SH-SY5Y (cell line): ENCODE results near the gene GNA15.

ENCODE experiments used
- GATA2 ChIP-seq: IDR thresholded peaks from 2 replicates; pipeline ENCODE4 v1.6.1; 2011; ENCODE audit warnings: mild to moderate bottlenecking, low read depth, low read length
- GATA3 ChIP-seq: IDR thresholded peaks from 2 replicates; pipeline ENCODE4 v1.6.1; 2011; ENCODE audit warnings: low read depth, mild to moderate bottlenecking, low read length, moderate library complexity

DNA sequence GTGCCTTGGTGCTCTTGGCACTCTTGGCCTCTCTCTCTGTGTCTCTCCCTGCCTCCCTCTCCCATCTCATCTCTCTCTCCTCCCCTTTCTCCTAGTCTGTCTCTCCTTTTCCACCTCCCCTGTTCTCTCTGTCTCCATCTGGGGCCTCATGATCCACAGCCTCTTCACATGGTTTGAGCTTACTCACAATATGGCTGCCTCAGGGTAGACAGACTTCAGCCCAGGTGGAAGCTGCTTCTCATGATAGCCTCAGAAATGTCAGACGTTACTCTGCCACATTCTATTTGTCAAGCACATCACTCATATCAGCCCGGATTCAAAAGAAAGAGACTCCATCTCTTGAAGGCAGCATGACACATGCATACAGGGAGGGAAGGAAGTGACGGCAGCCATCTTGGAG is 24.4 kb downstream of the GNA15 start:
- TF ChIP-seq GATA3 (no peak), GATA2 (no peak)
